Stimulated activated CD8-positive, alpha-beta memory T cell treated with anti-CD3 and anti-CD28 coated beads, Interleukin-12 subunit alpha, Interleukin-12 subunit beta, amount 100 ng/mL, for 24 hours (primary cell): ENCODE results near the gene GSKIP.
"Not testable (repeated sequence)": the region's sequence is repeated elsewhere in the genome, so short reads cannot be mapped to it uniquely, and the experiment has no call there.

Source experiments
- DNase-seq: peaks from one replicate; pipeline ENCODE4 v3.0.0-alpha.2; 2020; ENCODE audit errors: extremely low read depth

Gene GSKIP, protein sequence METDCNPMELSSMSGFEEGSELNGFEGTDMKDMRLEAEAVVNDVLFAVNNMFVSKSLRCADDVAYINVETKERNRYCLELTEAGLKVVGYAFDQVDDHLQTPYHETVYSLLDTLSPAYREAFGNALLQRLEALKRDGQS

DNA sequence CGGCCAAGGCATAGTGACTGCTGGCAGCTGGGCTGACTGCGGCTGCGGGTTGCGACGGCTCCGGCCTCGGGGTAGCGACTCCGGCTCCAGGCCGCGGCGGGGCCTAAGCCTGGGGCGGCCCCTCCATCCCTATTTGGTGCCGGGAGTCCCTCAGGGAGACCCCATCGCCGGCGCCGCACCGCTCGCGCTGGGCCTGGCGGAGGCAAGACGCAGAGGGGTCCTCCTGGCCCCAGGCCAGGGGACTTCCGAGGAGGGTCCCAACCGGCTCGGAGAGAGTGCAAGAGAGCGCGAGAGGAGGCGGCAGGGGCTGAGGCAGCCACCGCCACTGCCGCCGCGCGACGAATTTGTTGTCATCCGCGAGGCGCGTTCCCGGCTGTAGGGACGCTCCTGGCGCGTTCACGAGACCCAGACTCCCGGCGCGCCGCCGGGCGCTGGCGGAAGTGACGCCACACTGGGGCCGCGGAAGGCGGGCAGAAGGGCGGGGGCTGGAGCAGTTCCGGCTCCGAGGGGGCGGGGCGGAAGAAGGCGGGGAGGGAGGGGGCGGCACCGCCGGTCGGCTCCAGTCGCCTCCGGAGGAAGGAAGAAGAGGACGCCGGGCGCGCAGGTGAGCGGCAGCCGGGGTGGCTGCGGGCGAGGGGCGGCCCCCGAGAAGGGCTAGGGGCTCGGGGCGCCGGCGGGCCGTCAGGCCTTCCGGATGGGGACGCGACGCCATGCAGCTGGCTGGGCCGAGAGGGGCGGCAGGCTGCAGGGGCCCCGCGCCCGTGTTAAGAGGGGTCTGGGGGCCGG lies at the start of gene GSKIP, which contains the start of gene ATG2B:
GSKIP (plus strand) TSS at position 562 of the 786 bp plus-strand sequence. CDS start 18,722 bp downstream, outside the sequence.
ATG2B (minus strand) TSS at position 377 of the 786 bp plus-strand sequence; CDS start at position 12, 365 bp downstream.
- DNase-seq, result peak; percentile 90

DNA sequence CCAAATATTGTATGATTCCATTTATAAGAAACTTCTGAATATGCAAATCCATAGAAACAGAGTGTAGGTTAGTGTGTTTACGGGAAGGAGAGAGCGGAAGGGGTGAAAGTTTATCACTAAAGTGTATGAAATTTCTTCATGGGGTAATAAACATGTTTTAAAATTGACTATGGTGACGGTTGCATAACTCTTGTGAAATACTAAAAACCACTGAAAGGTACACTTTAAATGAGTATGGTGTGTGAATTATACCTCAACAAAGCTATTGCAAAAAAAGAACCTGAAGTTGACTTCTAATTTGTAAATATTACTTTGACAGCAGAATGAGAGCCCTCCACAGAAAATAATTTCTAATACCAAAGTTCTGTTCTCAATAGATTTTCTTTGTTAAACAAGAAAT lies 47.2 kb upstream of the GSKIP start:
- DNase-seq, result no peak

DNA sequence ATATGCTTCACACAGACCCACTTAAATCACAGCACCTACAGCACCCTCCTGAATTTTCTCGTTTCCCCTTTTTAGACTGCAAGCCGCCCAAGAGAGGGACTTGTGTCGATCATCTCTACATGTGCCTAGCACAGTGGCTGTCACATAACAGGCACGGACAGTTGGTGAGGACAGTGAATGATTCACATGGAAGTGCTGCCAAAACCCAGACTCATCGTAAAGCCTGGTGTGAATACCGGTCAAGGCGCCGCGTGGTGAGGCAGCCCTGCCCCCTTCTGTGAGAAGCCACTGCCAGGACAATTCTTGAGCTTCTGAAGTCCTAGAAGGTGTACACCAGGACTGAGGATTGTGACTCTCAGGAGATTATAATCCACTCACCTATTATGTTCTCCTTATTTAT lies 44.5 kb upstream of the GSKIP start:
- no peak for DNase-seq

DNA sequence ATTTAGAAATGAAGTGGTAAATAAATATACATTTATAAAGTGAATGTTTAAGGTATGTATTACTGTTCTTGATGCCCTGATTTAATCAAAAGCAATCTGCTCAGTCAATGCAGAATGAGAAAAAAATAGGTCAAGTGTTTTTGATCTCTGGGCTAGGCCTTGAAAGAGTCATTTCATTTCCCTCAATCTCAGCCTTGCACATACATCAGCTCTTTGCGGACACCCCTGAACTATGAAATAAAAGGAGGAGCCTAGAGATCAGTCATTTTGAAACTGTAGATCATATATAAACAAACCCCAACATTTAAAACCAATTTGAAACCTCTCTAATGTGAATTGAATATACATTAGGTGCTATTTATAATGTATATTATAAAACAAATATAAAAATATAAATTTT lies 42.7 kb upstream of the GSKIP start:
- DNase-seq, result no peak

DNA sequence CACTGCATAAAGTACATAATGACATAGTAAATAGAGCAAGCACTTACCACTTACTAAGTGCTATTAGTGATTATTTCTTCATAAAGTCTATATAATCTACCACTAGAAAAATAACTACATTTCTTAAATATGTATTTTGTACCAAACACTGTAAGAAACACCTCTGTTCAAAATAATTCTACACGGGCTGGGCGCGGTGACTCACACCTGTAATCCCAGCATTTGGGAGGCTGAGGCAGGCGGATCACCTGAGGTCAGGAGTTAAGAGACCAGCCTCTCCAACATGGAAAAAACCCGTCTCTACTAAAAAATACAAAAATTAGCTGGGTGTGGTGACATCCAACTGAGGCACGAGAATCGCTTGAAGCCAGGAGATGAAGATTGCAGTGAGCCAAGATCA lies 39.1 kb upstream of the GSKIP start:
- no peak for DNase-seq

DNA sequence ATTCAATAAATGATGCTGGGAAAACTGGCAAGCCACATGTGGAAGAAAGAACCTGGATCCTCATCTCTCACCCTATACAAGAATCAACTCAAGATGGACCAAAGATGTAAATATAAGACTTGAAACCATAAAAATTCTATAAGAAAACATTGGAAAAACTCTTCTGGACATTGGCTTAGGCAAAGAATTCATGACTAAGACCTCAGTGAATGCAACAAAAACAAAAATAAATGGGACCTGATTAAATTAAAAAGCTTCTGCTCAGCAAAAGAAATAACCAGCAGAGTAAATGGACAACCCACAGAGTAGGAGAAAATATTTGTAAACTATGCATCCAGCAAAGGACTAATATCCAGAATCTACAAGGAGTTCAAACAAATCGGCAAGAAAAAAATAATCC lies 24.8 kb upstream of the GSKIP start:
- no peak for DNase-seq

DNA sequence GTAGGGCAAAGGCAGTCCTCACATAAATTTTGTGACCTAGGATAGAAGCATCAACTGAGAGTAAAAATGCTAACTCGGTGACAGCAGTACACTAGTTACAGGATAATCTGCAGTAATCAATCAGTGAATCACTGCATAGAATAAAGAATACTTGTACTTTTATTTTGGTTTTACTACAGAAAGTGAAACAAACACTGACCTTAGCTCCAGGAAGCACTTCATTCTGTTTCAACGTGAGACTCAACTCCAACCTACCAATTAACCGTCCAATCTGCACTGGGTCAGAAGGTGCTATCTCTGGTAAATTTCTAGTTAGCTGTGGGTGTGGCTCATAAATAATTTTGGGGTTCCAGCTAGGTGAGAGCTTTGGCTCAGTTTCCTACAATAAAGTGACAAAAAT lies 22.0 kb upstream of the GSKIP start:
- DNase-seq, result no peak

DNA sequence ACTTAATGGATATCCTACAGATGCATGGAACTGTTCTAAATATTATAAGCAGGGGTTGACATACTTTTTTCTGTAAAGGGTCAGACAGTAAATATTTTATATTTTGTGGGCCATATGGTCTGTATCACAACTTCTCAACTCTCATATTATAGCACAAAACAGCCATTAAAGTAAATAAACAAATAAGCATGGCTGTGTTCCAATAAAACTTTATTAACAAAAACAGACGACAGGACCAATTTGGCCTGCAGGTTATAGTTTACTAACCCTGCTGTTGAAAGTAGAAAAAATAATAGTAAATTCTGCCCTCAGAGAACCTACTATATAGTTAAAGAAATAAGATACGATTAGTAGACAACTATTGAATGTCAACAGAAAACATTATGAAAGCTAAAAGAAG lies 17.7 kb upstream of the GSKIP start:
- no peak for DNase-seq

DNA sequence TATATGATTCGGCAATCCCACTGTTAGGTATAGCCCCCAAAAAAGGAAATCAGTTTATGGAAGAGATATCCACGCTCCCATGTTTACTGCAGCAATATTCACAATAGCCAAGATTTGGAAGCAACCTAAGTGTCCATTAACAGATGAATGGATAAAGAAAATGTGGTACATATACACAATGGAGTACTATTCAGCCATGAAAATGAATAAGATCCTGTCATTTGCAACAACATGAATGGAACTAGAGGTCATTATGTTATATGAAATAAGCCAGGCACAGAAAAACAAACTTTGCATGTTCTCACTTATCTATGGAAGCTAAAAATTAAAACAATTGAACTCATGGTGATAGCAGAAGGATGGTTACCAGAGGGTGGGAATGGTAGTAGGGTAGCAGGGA lies 15.4 kb upstream of the GSKIP start:
- DNase-seq, result not testable (repeated sequence)

DNA sequence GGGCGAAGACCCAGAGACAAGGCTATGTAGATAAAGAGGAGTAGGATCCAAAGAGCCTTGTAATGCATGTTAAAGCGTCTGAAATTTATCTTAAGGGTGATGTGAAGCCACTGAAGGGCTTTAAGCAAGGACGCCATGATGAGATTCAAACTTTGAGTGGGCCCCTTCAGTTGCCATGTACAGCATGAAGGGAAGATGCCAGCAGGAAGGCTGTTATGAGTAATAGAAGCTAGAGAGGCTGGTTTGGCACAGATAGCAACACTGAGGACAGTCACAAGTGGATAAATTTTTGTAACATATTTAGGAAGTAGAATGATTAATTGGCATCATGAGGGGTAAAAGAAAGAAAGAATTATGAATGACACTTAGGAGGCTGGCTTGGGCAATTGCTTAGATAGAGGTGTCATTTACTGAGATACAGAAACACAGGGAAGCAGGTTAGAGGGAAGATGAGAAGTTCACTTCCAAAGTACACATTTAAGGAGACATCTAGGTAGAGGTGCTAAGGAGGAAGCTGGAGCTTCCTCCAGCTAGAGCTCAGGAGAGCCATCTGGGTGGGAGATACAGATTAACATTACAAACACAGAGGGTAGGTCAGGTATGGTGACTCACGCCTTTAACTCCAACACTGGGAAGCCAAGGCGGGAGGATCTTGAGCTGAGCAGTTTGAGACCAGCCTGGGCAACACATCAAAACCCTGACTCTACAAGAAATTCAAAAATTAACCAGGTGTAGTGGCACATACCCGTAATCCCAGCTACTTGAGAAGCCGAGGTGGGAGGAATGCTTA lies 13.8 kb upstream of the GSKIP start:
- DNase-seq, result no peak

DNA sequence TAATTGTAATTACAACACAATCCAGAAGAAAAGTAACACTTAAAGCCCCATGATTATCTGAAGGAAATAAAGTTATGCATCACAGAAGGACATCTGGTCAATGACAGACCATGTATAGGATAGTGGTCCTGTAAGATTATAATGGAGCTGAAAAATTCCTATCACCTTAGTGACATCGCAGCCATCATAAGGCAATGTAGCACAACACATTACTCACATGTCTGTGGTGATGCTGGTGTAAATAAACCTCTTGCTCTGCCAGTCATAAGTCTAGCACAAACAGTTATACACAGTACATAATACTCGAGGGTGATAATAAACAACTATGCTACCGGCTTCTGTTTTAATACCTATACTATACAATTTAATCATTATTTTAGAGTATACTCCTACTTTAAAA lies 11.3 kb upstream of the GSKIP start:
- DNase-seq, result no peak

DNA sequence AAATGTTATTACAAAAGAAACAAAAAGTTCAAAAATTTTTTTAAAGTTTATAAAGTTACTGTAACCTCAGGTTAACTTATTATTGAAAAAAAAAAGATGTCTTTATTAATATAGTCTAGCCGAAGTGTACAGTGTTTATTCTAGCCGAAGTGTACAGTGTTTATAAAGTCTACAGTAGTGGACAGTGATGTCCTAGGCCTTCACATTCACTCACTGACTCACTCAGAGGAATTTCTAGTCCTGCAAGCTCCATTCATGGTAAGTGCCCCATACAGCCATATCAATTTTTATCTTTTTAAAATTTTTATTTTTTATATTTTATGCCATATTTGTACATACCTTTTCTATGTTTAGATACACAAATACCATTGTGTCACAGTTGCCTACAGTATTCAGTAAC lies 10.6 kb upstream of the GSKIP start:
- no peak for DNase-seq

DNA sequence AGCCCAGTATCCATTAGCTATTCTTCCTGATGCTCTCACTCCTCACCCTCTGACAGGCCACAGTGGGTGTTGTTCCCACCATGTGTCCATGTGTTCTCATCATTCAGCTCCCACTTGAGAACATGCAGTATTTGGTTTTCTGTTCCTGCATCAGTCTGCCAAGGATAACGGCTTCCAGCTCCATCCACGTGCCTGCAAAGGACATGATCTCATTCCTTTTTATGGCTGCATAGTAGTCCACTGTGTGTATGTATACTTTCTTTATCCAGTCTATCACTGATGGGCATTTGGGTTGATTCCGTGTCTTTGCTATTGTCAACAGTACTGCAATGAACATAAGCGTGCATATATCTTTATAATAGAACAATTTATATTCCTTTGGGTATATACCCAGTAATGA lies 9.1 kb upstream of the GSKIP start:
- DNase-seq, result no peak

DNA sequence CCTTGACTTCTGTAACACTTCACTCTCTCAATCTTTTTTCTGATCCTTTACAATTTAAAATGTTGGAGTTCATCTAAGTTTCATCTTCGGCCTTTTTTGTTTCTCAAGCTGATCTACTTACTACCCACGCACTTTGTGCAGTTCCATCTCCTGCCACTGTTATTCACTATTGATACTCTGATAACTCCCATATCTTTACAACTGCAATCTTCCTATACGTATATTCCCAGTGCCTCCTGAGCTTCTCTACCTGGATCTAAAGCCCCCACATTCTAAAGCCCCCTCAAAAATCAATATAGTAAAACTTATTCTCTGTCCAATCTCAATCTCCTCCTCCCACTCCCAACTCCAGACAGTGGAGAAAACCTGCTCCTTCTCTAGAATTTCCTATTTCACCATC lies 6.1 kb upstream of the GSKIP start:
- no peak for DNase-seq

DNA sequence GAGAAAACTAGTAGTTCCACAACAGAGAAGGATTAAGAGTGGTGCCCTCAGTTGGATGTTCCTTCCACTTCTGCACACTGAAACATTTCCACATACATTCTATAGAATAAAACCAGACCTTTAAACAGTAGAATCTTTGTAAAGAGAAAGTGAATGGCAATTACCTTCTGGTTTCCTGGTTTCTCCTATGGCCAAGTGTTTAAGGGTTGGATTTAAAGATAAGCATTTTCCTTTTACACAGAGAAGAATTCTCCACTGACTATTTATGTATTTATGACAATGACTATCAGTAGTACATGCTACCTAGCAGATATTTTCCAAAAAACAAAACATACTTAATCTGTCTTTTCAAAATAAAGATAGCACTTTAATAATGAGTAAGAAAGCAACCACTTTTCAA lies 3.4 kb upstream of the GSKIP start:
- DNase-seq, result no peak

DNA sequence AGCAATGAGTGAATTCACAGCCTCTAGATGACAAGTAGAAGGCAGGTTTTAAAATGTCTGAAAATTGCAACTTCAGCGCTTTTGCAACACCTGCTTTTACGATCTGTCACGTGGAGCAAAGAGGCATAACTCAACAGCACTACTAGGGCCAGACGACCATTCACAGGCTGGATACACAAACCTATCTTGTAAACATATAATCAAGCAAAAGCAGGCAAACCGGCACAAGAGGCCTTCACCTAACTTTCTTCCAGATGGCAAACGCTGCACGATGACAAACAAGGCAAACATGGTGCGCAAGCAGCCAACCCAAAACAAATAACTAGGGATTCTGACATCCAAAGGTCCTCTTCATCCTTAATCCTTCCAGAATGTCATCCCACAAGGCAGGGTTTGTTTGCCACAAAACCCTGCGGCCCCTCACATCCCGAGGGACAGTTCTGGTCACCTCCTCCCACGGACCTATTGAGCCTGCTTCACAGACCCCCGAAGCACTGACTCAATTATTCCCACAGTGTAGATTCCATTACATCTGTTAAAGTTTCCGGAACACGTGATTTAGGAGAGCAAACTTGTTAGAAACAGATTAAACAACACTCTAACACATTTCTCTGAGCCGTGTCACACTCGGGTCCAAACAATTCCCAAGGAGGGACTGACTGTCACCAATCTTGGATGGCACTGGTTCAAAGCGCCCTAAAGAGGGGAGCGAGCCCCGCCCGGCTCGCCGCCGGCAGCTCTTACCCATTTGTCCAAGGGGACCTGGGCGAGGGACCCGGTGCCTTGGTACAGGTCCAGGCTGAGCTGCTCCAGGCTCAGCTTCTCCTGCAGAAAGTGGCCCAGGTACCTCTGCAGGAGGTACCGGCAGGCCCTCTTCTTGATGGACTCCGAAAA lies 1.0 kb upstream of the GSKIP start:
- DNase-seq, result no peak

DNA sequence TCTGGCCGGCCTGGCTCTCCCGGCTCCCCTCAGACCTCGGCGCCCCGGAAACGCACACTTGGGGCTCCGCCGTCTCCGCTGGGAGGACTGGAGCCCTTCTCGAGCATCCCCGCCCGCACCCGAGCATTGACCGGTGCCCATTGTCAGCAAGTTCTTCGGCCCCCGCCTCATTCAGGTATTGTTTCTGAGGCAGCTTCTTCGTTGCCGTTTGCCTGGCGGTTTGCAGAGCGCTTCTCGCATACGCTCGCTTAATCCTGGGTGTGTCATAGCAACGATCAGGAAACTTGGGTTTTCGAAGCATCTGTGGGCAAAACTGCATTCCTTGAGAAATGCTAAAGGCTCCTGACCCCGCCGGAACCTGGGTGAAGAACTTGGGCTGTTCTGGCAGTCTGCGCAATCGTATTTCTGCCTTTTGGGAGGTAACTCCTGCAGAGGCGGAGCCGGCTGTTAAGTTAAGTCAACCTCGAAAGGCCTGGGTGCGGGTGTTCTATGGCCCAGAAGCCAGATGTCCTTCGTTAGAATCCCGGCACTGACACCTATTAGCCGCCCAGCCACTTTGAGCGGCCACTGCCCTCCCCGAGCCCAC lies 518 bp downstream of the GSKIP start:
- DNase-seq, result no peak

DNA sequence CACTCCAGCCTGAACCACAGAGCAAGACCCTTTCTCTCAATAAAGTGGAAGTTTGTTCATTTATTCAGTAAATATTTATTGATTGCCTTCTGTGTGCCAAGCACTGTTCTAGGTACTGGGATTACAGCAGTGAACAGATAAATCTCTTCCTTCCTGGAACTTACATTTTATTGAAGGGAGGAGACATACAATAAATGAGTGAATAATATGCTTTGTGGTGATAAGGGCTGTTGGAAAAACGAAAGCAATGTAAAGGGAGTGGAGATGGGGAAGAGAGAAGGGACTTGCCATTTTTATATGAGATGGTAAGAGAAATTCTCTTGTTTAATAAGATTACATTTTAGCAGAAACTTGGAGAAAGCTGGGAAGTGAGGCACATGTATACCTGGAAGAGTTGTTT lies 1.6 kb downstream of the GSKIP start:
- no peak for DNase-seq

DNA sequence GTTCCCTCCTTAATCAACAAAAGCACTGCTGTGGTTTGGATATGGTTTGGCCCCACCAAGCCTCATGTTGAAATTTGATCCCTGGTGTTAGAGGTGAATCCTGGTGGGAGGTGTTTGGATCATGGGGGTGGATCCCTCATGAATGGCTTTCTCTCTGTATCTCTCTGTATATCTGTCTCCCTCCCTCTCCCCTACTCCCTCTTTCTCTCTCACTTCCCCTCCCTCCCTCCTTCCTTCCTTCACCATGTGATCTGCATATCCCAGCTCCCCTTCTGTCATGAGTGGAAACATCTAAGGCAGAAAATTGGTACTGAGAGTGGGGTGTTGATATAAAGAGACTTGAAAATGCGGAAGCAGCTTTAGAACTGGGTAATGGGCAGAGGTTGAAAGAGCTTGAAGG lies 5.2 kb downstream of the GSKIP start:
- no peak for DNase-seq

DNA sequence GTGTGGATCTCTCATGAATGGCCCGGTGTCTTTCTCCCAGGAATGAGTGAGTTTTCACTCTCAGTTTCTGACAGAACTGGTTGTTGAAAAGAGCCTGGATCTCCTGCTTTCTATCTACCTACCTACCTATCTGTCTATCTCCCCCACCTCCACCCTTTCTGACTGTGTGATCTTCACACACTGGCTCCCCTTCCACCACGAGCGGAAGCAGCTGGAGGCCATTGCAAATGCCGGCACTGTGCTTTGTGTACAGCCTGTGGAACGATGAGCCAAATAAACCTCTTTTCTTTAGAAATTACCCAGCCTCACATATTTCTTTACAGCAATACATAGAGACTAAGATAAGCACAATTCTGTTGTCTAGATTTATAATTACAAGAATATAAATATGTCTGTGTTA lies 7.2 kb downstream of the GSKIP start:
- no peak for DNase-seq

DNA sequence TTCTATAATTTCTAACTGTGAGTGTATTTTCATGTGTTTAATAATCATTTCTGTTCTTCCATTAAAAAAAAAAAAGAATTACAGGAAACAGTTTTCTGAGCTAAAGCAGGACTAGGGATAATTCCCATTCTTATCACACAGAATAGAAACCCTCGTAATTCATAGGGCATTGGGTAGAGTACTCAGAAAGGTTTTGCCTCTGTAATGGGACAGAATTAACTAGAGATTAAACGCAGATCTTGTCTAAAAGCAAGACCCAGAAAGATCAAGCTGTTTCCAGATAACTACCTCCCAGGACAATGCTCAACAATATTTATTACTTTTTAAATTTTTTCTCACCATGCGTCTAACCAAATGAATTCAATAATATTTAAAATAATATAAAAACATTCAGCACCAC lies 10.2 kb downstream of the GSKIP start:
- DNase-seq, result no peak
